HG02938 (cell line): ENCODE data around the gene SMAD7.

Source experiments
- ATAC-seq: cut with Tn5 transposase; IDR thresholded peaks from one replicate; pipeline ENCODE4 v1.9.1; 2021; ENCODE audit warnings: mild to moderate bottlenecking, moderate library complexity; ENCODE audit not compliant: unreplicated experiment

The SMAD7 gene

GRCh38 chr18:48987821-48988220 is 37.1 kb upstream of the SMAD7 start:
- no peak for ATAC-seq

- no peak for ATAC-seq
Measured at GRCh38 chr18:48986851-48987761, 36.3 kb upstream of the SMAD7 start.

- ATAC-seq, result no peak
Measured at GRCh38 chr18:48985161-48985560, 34.4 kb upstream of the SMAD7 start.

- no peak for ATAC-seq
Measured at GRCh38 chr18:48983793-48984437, 33.1 kb upstream of the SMAD7 start.

- no peak for ATAC-seq
Measured at GRCh38 chr18:48982266-48982665, 31.5 kb upstream of the SMAD7 start.

- no peak for ATAC-seq
Measured at GRCh38 chr18:48979944-48980890, 29.5 kb upstream of the SMAD7 start.

GRCh38 chr18:48977914-48978313 is 27.1 kb upstream of the SMAD7 start:
- ATAC-seq, result no peak

- ATAC-seq, result no peak
Measured at GRCh38 chr18:48975817-48976649, 25.3 kb upstream of the SMAD7 start.

GRCh38 chr18:48975120-48975816 is 24.5 kb upstream of the SMAD7 start:
- no peak for ATAC-seq

GRCh38 chr18:48974304-48975119 is 23.7 kb upstream of the SMAD7 start:
- no peak for ATAC-seq

GRCh38 chr18:48973731-48974130 is 23.0 kb upstream of the SMAD7 start:
- no peak for ATAC-seq

- ATAC-seq, result no peak
Measured at GRCh38 chr18:48968412-48969215, 17.8 kb upstream of the SMAD7 start.

- no peak for ATAC-seq
Measured at GRCh38 chr18:48967545-48967944, 16.8 kb upstream of the SMAD7 start.

- ATAC-seq, result no peak
Measured at GRCh38 chr18:48966523-48966922, 15.8 kb upstream of the SMAD7 start.

- ATAC-seq, result no peak
Measured at GRCh38 chr18:48963586-48964470, 13.1 kb upstream of the SMAD7 start.

GRCh38 chr18:48962994-48963561 is 12.3 kb upstream of the SMAD7 start:
- no peak for ATAC-seq
